ENCODE measurements around the gene ZBTB7A.
"Not testable (repeated sequence)": the region's sequence is repeated elsewhere in the genome, so short reads cannot be mapped to it uniquely, and the experiment has no call there.

ZBTB7A gene

GRCh38 chr19:4016903-4017638 is 49.6 kb downstream of the ZBTB7A start:
- DNase-seq (ENCODE audit: low read depth in 2 of 3, low spot score in 2 of 3), result no peak

DNA sequence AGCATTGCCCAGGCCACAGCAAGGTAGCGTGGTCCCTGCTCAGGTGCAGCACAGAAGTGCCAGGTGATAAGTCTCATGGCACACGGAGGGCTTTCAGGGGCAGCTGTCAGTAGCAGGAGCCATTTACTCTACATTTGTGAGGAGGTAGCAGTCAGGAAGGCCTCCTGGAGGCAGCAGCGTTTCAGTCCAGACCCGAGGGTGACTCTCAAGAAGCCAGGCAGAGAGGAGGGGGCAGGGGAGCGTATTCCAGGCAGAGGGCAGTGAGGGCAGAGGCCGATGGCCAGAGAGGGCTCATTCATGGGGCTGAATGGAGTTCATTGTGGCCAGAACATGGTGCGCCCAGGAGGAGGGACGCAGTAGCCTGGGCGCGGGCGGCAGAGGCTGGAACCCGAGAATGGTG is 50.2 kb downstream of the ZBTB7A start:
- no peak for DNase-seq (ENCODE audit: low read depth in 2 of 3, low spot score in 2 of 3)

DNA sequence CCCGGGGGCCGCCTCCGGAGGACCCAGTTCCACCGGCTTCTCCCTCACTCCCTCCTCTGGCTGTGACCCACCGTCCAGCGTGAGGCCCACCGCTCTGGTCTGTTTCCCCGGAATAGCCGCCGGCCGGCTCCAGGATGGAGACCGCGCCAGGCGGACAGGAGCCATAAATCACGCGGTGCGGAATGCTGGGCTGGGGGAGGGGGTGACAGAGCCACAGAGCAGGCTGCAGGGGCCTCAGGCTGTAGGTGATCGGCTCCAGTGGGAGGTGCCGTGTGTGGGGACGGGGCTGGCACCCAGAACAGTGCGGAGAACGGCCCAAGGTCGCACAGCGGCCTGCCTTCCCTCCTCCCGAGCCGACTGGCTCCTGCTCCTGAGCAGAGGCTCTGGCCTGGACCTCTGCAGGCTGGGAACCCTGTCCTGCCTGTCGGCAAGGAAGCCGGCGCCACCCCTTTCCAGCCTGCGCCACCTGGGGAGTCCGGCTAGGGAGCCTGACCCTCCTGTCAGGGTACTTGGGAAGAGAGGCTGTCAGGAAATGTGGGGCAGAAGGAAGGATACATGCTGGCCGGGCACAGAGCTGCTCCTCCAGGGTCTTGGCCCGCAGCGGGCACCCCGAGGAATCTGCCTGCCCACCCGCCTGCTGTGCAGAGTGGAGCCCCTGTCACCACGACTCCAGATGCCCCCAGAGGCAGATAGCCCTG is 50.8 kb downstream of the ZBTB7A start:
- no peak for DNase-seq (ENCODE audit: low read depth in 2 of 3, low spot score in 2 of 3)

GRCh38 chr19:4014541-4015491 is 51.9 kb downstream of the ZBTB7A start:
- no peak for DNase-seq (ENCODE audit: low read depth in 2 of 3, low spot score in 2 of 3)

DNA sequence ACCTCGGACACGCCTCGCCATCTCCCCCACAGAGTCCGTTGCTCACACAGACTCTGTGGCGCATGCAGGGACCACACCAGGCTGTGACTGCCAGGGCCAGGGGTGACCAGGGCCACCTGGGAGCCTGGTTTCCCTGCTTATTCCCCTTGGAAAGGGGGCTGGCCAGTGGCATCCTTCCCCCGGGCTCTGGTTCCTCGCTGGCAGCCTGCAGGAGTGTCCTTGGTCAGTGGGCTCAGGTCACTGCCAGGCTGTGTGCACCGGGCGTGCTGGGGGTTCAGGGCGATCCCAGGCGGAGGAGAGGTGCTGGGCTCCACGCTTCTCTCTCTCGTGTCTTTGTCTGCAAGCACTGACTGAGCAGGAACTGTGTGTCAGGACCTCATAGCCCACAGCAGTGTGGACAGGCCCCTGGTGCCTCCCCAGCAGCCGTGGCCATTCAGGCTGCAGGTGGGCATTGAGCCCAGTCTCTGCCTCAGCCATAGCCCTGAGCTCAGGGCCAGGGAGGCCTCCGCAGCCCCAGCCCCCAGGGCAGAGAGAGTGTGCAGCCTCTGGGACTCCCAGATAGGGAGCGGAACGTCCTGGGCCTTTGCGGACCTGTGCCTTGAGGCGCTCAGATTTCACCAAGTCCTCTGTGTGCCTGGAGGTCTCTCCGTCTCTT is 52.7 kb downstream of the ZBTB7A start:
- no peak for DNase-seq (ENCODE audit: low read depth in 2 of 3, low spot score in 2 of 3)

DNA sequence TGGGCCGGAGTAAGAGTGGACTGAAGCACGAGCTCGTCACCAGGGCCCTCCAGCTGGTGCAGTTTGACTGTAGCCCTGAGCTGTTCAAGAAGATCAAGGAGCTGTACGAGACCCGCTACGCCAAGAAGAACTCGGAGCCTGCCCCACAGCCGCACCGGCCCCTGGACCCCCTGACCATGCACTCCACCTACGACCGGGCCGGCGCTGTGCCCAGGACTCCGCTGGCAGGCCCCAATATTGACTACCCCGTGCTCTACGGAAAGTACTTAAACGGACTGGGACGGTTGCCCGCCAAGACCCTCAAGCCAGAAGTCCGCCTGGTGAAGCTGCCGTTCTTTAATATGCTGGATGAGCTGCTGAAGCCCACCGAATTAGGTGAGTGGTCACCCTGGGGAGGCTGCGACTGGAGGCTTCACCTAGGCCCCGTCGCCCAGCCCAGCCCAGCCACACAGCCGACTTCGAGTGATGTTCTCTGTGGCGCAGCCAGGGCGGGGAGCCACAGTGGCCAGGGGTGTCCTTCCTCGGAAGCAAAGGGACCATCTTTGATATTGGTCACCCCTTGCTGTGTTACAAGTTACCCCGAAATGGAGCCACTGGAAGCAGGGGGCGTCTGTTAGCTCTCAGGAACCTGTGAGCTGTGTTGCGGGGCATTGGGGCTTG is 53.6 kb downstream of the ZBTB7A start:
- DNase-seq (ENCODE audit: low read depth in 2 of 3, low spot score in 2 of 3), result no peak

DNA sequence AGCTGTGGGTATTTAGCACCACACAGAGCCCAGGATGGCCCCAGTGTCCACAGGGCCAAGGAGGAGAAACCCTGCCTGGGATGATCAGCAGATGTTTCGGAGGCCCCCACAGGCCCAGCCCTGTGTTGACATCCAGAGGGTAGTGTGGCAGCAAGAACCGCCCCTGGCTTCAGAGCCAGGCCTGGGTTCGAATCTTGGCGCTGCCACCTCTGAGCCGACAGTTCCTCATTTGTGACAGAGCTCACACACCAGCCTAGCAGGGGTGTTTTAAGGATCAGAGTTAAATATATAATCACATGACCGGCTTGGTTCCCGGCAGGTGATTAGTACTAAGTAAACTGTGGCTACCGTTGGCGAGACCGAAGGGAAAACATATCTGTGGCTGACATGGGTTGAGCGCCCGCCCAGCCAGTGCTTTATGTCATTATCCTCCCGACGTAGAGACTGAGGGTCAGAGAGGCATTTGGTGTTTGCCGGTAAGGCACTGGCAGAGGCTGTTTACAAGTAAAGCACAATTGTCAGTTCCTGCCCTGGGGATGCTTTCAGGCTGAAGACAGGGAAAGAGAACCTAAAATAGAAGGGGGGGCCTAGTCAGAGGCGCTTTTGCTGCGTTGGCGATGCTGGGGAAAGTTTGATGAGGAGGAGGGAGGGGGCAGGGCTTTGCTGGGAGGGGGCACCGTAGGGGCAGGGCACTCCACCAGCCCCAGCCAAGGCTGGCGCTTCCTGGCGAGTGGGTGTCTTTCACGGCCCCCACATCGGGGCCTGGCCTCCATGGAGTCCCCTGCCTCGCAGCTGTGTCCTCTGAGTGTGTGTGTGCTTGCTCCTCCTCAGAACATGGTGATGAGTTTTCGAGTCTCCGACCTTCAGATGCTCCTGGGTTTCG is 54.4 kb downstream of the ZBTB7A start:
- no peak for DNase-seq (ENCODE audit: low read depth in 2 of 3, low spot score in 2 of 3)

- not testable (repeated sequence) for DNase-seq (ENCODE audit: low read depth in 2 of 3, low spot score in 2 of 3)
Observed at GRCh38 chr19:4011430-4011829, 55.3 kb downstream of the ZBTB7A start.

DNA sequence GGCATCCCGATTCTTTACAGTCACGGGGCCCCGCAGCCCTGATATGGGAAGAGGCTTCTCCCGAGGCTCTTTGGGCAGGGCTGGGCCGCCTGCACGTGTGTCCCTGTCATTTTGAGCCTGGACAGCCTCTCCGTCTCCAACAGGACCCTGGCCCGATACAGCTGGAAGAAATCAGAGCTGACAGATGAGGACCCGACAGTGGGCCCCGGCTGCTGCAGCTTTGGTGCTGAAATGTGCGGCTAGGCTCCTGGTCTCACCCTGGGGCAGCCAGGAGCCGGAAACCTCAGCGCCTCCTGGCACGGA is 55.9 kb downstream of the ZBTB7A start:
- DNase-seq (ENCODE audit: low read depth in 2 of 3, low spot score in 2 of 3), result no peak

DNA sequence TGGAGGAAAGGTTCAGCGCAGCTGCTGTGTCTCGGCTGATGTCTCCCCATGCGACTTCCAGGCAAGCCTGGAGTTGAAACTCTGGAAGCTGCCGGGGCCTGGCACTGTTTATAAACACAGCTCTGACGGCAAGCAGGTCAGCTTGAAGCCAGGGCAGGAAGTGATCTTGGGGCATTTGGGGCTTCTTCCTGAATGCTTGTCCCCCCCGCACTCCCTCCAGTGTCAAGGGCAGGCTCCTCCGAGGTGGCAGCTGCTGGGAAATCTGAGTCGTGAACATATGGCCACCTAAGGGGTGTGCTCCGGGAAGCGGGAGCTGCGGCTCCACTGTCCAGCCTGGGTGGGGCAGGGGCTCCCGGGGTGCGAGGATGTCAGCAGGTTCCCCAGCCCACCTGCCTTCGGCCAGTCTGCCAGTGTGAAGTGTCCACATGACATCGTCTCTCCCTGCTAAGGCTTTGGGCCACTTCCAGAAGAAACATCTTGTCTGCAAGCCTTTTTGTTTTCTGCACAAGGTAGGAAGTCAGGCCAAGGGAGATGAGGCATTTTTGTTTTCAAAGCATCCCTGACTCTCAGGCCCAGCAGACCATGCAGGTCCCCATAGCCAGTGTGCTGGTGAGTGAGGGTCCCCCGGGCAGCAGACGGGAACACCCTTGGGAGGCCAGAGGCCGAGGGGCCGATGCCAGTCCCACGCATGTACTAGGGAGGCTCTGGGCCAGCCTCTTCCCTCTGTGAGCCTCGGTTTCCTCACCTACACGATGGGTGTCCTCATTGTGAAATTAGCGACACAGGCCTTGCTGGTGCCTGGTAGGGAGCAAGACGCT is 56.5 kb downstream of the ZBTB7A start:
- DNase-seq (ENCODE audit: low read depth in 2 of 3, low spot score in 2 of 3), result no peak

- DNase-seq (ENCODE audit: low read depth in 2 of 3, low spot score in 2 of 3), result no peak
Observed at GRCh38 chr19:4007836-4008539, 58.7 kb downstream of the ZBTB7A start.

DNA sequence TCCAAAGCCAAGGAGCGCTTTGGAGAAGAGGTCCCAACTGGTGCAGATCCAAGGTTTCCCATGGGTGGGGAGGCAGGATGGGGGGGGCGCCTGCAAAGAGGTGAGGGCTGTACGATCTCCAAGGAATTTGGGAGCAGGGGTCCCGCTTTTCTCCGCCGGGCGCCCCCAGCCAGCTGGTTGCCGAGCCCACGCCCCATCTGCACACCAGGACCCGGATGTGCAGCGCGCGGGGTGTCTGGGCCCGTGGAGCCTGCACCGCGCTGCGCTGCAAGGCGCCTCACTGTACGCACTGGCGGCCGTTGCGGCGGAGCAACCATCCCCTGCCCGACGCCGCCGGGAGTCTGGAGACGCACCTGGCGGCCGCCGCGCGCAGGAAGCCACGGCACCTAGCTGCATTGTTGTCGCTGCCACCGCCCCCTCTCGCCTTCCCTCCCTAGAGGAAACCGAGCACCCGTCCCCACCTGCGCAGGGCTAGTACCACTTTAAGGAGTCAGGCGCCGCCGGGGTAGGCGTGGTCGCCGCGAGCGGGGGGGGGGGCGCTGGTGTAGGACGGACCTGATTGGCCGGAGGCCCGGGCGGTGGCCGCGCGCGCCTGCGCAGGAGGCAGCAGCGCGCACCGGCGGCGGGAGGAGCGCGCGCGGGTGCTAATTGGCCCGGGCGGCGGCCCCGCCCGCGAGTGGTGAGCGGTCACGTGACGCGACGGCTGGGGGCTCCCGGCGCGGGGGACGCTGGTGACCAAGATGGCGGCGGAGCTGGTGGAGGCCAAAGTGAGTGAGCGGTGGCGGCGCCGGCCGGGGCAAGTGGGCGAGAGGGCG is 59.5 kb downstream of the ZBTB7A start, which contains the start of gene PIAS4:
Gene PIAS4, plus strand, starts transcription at position 716 of the 815 bp plus-strand sequence. Its CDS starts 25 bp downstream, at position 741.
- DNase-seq (ENCODE audit: low read depth in 2 of 3, low spot score in 2 of 3), result peak; percentile 88 to 96 (median 95)

- DNase-seq (ENCODE audit: low read depth in 2 of 3, low spot score in 2 of 3), result not testable (repeated sequence)
Observed at GRCh38 chr19:4005436-4005835, 61.3 kb downstream of the ZBTB7A start.

DNA sequence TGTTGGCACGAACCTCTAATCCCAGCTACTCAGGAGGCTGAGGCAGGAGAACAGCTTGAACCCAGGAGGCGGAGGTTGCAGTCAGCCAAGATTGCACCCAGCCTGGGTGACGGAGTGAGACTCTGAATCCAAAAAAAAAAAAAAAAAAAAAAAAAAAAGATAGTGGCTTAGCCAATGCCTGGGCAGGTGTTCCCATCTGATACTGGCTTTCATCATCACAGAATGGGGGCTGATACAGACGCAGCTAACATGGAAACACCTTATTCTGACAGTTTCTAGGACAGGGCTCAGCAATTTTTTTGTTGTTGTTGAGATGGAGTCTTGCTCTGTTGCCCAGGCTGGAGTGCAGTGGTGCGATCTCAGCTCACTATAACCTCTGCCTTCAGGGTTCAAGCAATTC is 65.9 kb downstream of the ZBTB7A start:
- not testable (repeated sequence) for DNase-seq (ENCODE audit: low read depth in 2 of 3, low spot score in 2 of 3)

GRCh38 chr19:3998667-3999412 is 67.9 kb downstream of the ZBTB7A start:
- DNase-seq (ENCODE audit: low read depth in 2 of 3, low spot score in 2 of 3), result not testable (repeated sequence)

DNA sequence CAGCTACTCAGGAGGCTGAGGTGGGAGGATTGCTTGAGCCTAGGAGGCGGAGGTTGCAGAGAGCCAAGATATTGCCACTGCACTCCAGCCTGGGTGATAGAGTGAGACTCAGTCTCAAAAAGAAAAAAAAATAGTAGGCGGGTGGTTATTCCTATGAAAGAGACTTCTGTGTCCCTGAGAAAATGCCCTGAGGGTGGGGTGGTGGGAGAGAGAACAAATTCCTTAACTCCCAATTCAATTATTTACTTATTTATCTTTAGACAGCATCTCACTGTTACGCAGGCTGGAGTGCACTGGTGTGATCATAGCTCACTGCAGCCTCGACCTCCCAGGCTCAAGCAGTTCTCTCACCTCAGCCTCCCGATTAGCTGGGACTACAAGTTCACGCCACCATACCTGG is 71.1 kb downstream of the ZBTB7A start:
- no peak for DNase-seq (ENCODE audit: low read depth in 2 of 3, low spot score in 2 of 3)
